SK-N-DZ (cell line): ENCODE data around the gene LIPA.

Experiments
- DNase-seq: peaks from one replicate; pipeline ENCODE4 v3.0.0-alpha.2; 2015; ENCODE audit warnings: low spot score

Gene LIPA

DNA sequence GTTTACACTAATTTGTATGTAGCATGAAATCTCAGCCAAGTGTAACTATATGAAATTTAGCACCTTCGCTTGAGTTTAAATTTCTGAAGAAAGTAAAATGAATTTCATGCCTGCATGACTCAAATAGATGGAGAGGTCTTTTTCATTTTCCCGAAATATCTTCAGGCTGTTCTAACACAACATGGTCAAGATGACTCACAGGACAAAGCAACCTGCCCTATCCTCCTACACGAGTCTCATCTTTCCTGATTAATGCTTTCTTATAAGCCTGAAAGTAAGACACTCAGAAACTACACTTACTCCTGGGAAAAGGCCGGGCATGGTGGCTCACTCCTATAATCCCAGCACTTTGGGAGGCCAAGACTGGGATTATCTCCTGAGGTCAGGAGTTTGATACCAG is 85.7 kb downstream of the LIPA start:
- no peak for DNase-seq

DNA sequence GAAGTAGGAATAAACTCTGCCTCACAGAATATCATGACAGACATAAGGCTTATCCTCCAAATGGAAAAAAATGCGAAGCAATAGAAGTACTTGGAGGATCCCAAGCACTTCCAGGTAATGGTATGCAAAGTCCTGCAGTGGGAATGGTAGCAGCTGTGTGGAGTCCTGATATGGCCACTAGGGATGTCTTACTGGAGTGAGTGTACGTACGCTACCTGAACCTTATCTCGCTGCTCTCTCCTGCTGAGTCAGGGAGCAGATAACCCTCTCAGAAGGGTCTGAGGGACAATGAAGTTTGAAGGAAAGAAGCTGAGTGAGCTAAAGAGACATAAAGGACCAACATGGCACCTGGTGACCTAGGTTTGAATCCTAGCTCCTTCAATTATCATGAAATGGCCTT is 86.7 kb downstream of the LIPA start:
- no peak for DNase-seq

DNA sequence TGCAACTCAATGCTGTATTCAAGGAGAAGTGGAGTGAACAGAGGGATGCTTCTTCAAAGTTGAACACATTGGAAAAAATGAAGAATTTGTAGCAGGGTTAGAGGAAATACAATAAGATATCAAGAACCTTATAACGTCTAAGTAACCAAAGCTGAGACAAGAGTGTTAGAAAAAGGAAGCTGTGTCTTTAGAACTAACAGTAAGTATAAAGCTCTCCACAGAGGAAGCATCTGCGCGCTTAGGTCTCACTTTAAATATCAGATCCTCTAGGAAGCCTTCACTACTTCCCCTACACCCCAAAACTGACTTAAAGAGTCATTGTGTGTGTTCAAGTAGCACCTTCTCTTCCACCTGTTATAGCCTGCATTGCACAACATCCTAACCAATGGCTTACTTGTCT is 87.5 kb downstream of the LIPA start:
- no peak for DNase-seq
